H9 (cell line): ENCODE results near the gene CPT1C. TPM values are rescaled to one million over a fixed set of nuclear protein-coding genes. Genes with fewer than 3 reads are reported as not detected.

ENCODE experiments used
- DNase-seq: peaks from one replicate; pipeline ENCODE4 v3.0.0-alpha.2; 2017
- H2AFZ ChIP-seq: one replicate; pipeline ENCODE4 v1.6.1; 2013; ENCODE audit warnings: mild to moderate bottlenecking, low read length, control low read depth, moderate library complexity
- H2AK5ac ChIP-seq: 2 replicates; pipeline ENCODE4 v1.6.1; 2013; ENCODE audit warnings: low read length, control low read depth, mixed read lengths; ENCODE audit not compliant: insufficient read length
- H2BK120ac ChIP-seq: one replicate; pipeline ENCODE4 v1.6.1; 2013; ENCODE audit warnings: low read depth, mild to moderate bottlenecking, low read length, control low read depth, inconsistent platforms; ENCODE audit not compliant: poor library complexity, severe bottlenecking
- H2BK12ac ChIP-seq: 2 replicates; pipeline ENCODE4 v1.6.1; 2013; ENCODE audit warnings: low read length, control low read depth, mixed read lengths, low read depth; ENCODE audit not compliant: insufficient read length
- H2BK15ac ChIP-seq: 2 replicates; pipeline ENCODE4 v1.6.1; 2013; ENCODE audit warnings: low read depth, low read length, control low read depth
- H2BK20ac ChIP-seq: one replicate; pipeline ENCODE4 v1.6.1; 2013; ENCODE audit warnings: low read depth, mild to moderate bottlenecking, low read length, control low read depth, inconsistent platforms; ENCODE audit not compliant: poor library complexity, severe bottlenecking
- H2BK5ac ChIP-seq: 2 replicates; pipeline ENCODE4 v1.6.1; 2013; ENCODE audit warnings: low read length, control low read depth, mixed read lengths; ENCODE audit not compliant: insufficient read length
- H3K14ac ChIP-seq: 2 replicates; pipeline ENCODE4 v1.6.1; 2013; ENCODE audit warnings: low read length, control low read depth; ENCODE audit not compliant: insufficient read depth
- H3K18ac ChIP-seq: 2 replicates; pipeline ENCODE4 v1.6.1; 2013; ENCODE audit warnings: low read depth, mild to moderate bottlenecking, mixed read lengths, low read length, control low read depth; ENCODE audit not compliant: insufficient read length
- H3K23ac ChIP-seq: 2 replicates; pipeline ENCODE4 v1.6.1; 2013; ENCODE audit warnings: low read length, control low read depth, mixed read lengths, low read depth; ENCODE audit not compliant: insufficient read length
- H3K23me2 ChIP-seq: 2 replicates; pipeline ENCODE4 v1.6.1; 2013; ENCODE audit warnings: low read depth, mild to moderate bottlenecking, mixed read lengths, low read length, control low read depth; ENCODE audit not compliant: insufficient read length, poor library complexity, severe bottlenecking
- H3K27ac ChIP-seq: 2 replicates; pipeline ENCODE4 v1.5.1; 2013; ENCODE audit warnings: low read length, control low read depth, mixed read lengths, low read depth; ENCODE audit not compliant: insufficient read length
- H3K27me3 ChIP-seq: 2 replicates; pipeline ENCODE4 v1.6.1; 2013; ENCODE audit warnings: low read length, control low read depth, inconsistent platforms; ENCODE audit not compliant: insufficient read depth
- H3K4ac ChIP-seq: 2 replicates; pipeline ENCODE4 v1.6.1; 2013; ENCODE audit warnings: low read depth, mild to moderate bottlenecking, control low read depth, inconsistent platforms, low read length, moderate library complexity
- H3K4me1 ChIP-seq: 2 replicates; pipeline ENCODE4 v1.6.1; 2013; ENCODE audit warnings: low read length, control low read depth, inconsistent platforms; ENCODE audit not compliant: insufficient read depth
- H3K4me2 ChIP-seq: 2 replicates; pipeline ENCODE4 v1.6.1; 2013; ENCODE audit warnings: low read length, control low read depth, mixed read lengths; ENCODE audit not compliant: insufficient read length, insufficient read depth
- H3K56ac ChIP-seq: 2 replicates; pipeline ENCODE4 v1.6.1; 2013; ENCODE audit warnings: low read depth, mild to moderate bottlenecking, mixed read lengths, low read length, control low read depth; ENCODE audit not compliant: insufficient read length
- H3K79me1 ChIP-seq: 2 replicates; pipeline ENCODE4 v1.6.1; 2013; ENCODE audit warnings: low read depth, mild to moderate bottlenecking, moderate library complexity, low read length, control low read depth, inconsistent platforms; ENCODE audit not compliant: insufficient read depth, poor library complexity, severe bottlenecking
- H3K79me2 ChIP-seq: 2 replicates; pipeline ENCODE4 v1.6.1; 2013; ENCODE audit warnings: low read length, control low read depth, inconsistent platforms; ENCODE audit not compliant: insufficient read depth
- H3K9ac ChIP-seq: 2 replicates; pipeline ENCODE4 v1.6.1; 2013; ENCODE audit warnings: low read length, control low read depth, mixed read lengths; ENCODE audit not compliant: insufficient read length; ENCODE audit errors: extremely low read depth
- H3K9me3 ChIP-seq: one replicate; pipeline ENCODE4 v1.6.1; 2013; ENCODE audit warnings: low read depth, low read length, inconsistent platforms; ENCODE audit not compliant: control insufficient read depth
- H3T11ph ChIP-seq: one replicate; pipeline ENCODE4 v1.6.1; 2013; ENCODE audit warnings: mild to moderate bottlenecking, low read length, control low read depth, inconsistent platforms
- H4K20me1 ChIP-seq: one replicate; pipeline ENCODE4 v1.6.1; 2013; ENCODE audit not compliant: control insufficient read depth, insufficient read length, insufficient read depth
- H4K5ac ChIP-seq: 2 replicates; pipeline ENCODE4 v1.6.1; 2013; ENCODE audit warnings: low read depth, mild to moderate bottlenecking, mixed read lengths, low read length, control low read depth; ENCODE audit not compliant: insufficient read length
- H4K8ac ChIP-seq: replicated peaks from 2 replicates; pipeline ENCODE4 v1.6.1; 2013; ENCODE audit warnings: low read length, control low read depth, mixed read lengths, low read depth; ENCODE audit not compliant: insufficient read length
- H4K91ac ChIP-seq: 2 replicates; pipeline ENCODE4 v1.6.1; 2013; ENCODE audit warnings: low read depth, mild to moderate bottlenecking, moderate library complexity, mixed read lengths, low read length, control low read depth; ENCODE audit not compliant: insufficient read length
- H3K27ac Mint-ChIP-seq, 3 experiments: 2 replicates in 2 of 3; 3 replicates in 1 of 3; pipeline ENCODE4 v1.8.0; 2020 to 2021; ENCODE audit warnings: mixed read lengths in 3 of 3, mild to moderate bottlenecking in 1 of 3, moderate library complexity in 1 of 3
- H3K27me3 Mint-ChIP-seq: 2 replicates; pipeline ENCODE4 v1.8.0; 2021; ENCODE audit warnings: low read depth, mild to moderate bottlenecking, moderate library complexity, mixed read lengths
- H3K36me3 Mint-ChIP-seq, 3 experiments: 2 replicates in 2 of 3; 3 replicates in 1 of 3; pipeline ENCODE4 v1.8.0; 2020 to 2021; ENCODE audit warnings: low read depth in 3 of 3, mixed read lengths in 3 of 3; ENCODE audit not compliant: insufficient read depth in 1 of 3
- H3K4me1 Mint-ChIP-seq, 2 experiments: 2 replicates each; pipeline ENCODE4 v1.8.0; 2020; ENCODE audit warnings: mixed read lengths in 2 of 2
- H3K4me3 Mint-ChIP-seq, 2 experiments: 2 replicates in 1 of 2; 3 replicates in 1 of 2; pipeline ENCODE4 v1.8.0; 2020 to 2021; ENCODE audit warnings: mild to moderate bottlenecking in 2 of 2, mixed read lengths in 2 of 2, moderate library complexity in 1 of 2
- H3K9me3 Mint-ChIP-seq, 2 experiments: 2 replicates in 1 of 2; 3 replicates in 1 of 2; pipeline ENCODE4 v1.8.0; 2020; ENCODE audit warnings: mild to moderate bottlenecking in 2 of 2, mixed read lengths in 2 of 2, moderate library complexity in 1 of 2
- WGBS: extraction: QIAGEN DNeasy Blood & Tissue Kit; methylation state at CpG from one replicate; pipeline ENCODE4 v1.1.7; 2013; ENCODE audit warnings: missing lambda C conversion rate, low lambda C conversion rate, mixed read lengths; ENCODE audit not compliant: insufficient read length; ENCODE audit errors: extremely low coverage; 5-methylcytosine and 5-hydroxymethylcytosine counted together
- total RNA-seq: library from RNA; stranded (reverse); gene quantifications from 2 replicates; pipeline ENCODE4 v1.2.1, GENCODE V29; 2021
- TF ChIP-seq, protein P1 (sequence below): fragments of 200-600 bp; sonication (generic); conservative IDR thresholded peaks from 3 replicates; pipeline ENCODE4 v1.8.0; 2021; ENCODE audit warnings: antibody characterized with exemption, mild to moderate bottlenecking

Gene CPT1C
- total RNA-seq, 1 experiment from 2014 or later: 74.6 TPM

DNA sequence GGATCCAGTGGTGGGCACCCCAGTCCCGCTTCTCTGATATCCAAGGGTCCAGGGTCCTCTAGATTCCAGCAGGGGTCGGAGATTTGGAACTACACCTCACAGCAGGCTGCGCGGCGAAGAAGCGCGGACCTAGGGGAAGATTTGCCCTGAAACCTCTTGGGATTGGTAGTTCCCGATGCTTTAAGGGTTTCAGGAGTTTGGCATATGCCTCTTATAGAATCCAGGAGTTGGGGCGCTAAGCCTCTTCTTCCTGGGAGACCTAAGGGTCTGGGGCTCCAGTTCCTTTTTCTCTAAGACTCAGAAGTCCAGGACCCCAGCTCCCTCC is 24.8 kb upstream of the CPT1C start:
- H3K27me3 Mint-ChIP-seq: peaks cover 3% of the 10 kb centered on the region
- Histone ChIP-seq H3K27me3 (no peaks in the 10 kb centered on the region), H4K5ac (no peak overlapping the region), H3K18ac (no peak overlapping the region), H3K4ac (no peak overlapping the region), H3K79me2 (peaks cover 5% of the 10 kb centered on the region; the same call in 1 of the 2 replicates), H3K9me3 (no peaks in the 10 kb centered on the region), H2BK5ac (no peak overlapping the region), H3K14ac (no peak overlapping the region), H4K20me1 (no peaks in the 10 kb centered on the region), H2BK15ac (no peak overlapping the region), H3K23me2 (peaks cover 18% of the 10 kb centered on the region), H3K23ac (no peak overlapping the region), H2BK12ac (no peak overlapping the region), H3K4me1 (no peaks in the 10 kb centered on the region), H3K56ac (no peak overlapping the region), H3K4me2 (peak overlapping the region; percentile 99), H3K27ac (no peak overlapping the region), H3T11ph (no peak overlapping the region), H2BK120ac (no peak overlapping the region), H3K79me1 (peaks cover 11% of the 10 kb centered on the region), H4K8ac (no peak overlapping the region), H4K91ac (no peak overlapping the region), H2AK5ac (no peak overlapping the region), H3K9ac (peak overlapping the region; percentile 74), H2AFZ (no peak overlapping the region), H2BK20ac (no peak overlapping the region)
- H3K4me3 Mint-ChIP-seq: peak overlapping the region; percentile 99 to 100
- peaks cover 33 to 57% (median 56%) of the 10 kb centered on the region in 3 experiments; a peak in 6 of 7 replicates for H3K36me3 Mint-ChIP-seq
- no peak for DNase-seq
- peak overlapping the region; percentile 96 to 99 (median 96); a peak in 4 of 7 replicates for H3K27ac Mint-ChIP-seq
- peaks cover 12 to 37% of the 10 kb centered on the region in 2 experiments for H3K4me1 Mint-ChIP-seq
- H3K9me3 Mint-ChIP-seq: peaks cover 0 to 1% of the 10 kb centered on the region in 2 experiments; a peak in 3 of 5 replicates
- no CpG with 5 or more reads among the region's 9 CpGs for WGBS
- TF ChIP-seq, protein P1, sequence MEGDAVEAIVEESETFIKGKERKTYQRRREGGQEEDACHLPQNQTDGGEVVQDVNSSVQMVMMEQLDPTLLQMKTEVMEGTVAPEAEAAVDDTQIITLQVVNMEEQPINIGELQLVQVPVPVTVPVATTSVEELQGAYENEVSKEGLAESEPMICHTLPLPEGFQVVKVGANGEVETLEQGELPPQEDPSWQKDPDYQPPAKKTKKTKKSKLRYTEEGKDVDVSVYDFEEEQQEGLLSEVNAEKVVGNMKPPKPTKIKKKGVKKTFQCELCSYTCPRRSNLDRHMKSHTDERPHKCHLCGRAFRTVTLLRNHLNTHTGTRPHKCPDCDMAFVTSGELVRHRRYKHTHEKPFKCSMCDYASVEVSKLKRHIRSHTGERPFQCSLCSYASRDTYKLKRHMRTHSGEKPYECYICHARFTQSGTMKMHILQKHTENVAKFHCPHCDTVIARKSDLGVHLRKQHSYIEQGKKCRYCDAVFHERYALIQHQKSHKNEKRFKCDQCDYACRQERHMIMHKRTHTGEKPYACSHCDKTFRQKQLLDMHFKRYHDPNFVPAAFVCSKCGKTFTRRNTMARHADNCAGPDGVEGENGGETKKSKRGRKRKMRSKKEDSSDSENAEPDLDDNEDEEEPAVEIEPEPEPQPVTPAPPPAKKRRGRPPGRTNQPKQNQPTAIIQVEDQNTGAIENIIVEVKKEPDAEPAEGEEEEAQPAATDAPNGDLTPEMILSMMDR: peak; percentile 30; the same call in 1 of the 3 replicates
